Loucy (cell line): ENCODE results near the gene GIGYF2.

Source experiments
- H2AFZ ChIP-seq: fragments of 200-600 bp; sonication (generic); 2 replicates; pipeline ENCODE4 v1.6.0; 2016; ENCODE audit warnings: antibody characterized with exemption, mild to moderate bottlenecking, low read length, moderate library complexity
- H3F3A ChIP-seq: fragments of 200-600 bp; 2 replicates; pipeline ENCODE4 v1.6.0; 2016; ENCODE audit warnings: antibody characterized with exemption, low read depth, mild to moderate bottlenecking
- H3K27me3 ChIP-seq: fragments of 200-600 bp; sonication (generic); 2 replicates; pipeline ENCODE4 v1.6.1; 2014; ENCODE audit warnings: low read length, mild to moderate bottlenecking; ENCODE audit not compliant: insufficient read depth, poor library complexity, severe bottlenecking
- H3K36me3 ChIP-seq: fragments of 200-600 bp; sonication (generic); 2 replicates; pipeline ENCODE4 v1.6.1; 2016; ENCODE audit warnings: low read length; ENCODE audit not compliant: insufficient read depth
- H3K4me1 ChIP-seq: fragments of 200-600 bp; sonication (generic); 2 replicates; pipeline ENCODE4 v1.5.1; 2014; ENCODE audit warnings: low read length, mild to moderate bottlenecking; ENCODE audit not compliant: insufficient read depth, poor library complexity, severe bottlenecking
- H3K4me2 ChIP-seq: fragments of 200-600 bp; sonication (generic); 2 replicates; pipeline ENCODE4 v1.6.0; 2014; ENCODE audit warnings: antibody characterized with exemption, low read length, low read depth, mild to moderate bottlenecking; ENCODE audit not compliant: poor library complexity, severe bottlenecking
- H3K4me3 ChIP-seq: fragments of 200-600 bp; sonication (generic); 2 replicates; pipeline ENCODE4 v1.5.1; 2014; ENCODE audit warnings: low read length, mild to moderate bottlenecking, mixed read lengths; ENCODE audit not compliant: poor library complexity, severe bottlenecking
- H3K79me2 ChIP-seq: fragments of 200-600 bp; sonication (generic); 2 replicates; pipeline ENCODE4 v1.6.1; 2014; ENCODE audit warnings: low read length; ENCODE audit not compliant: insufficient read depth
- H3K9ac ChIP-seq: fragments of 200-600 bp; sonication (generic); 2 replicates; pipeline ENCODE4 v1.6.0; 2014; ENCODE audit warnings: mild to moderate bottlenecking, low read depth, low read length, moderate library complexity; ENCODE audit not compliant: poor library complexity, severe bottlenecking
- H3K9me2 ChIP-seq: fragments of 200-600 bp; sonication (generic); replicated peaks from 2 replicates; pipeline ENCODE4 v1.6.1; 2016; ENCODE audit warnings: low read depth, low read length, mixed read lengths
- H3K9me3 ChIP-seq: fragments of 200-600 bp; sonication (generic); 2 replicates; pipeline ENCODE4 v1.6.1; 2014; ENCODE audit warnings: mild to moderate bottlenecking, antibody characterized with exemption, low read length, low read depth; ENCODE audit not compliant: insufficient read depth
- H4K20me1 ChIP-seq: fragments of 200-600 bp; sonication (generic); 2 replicates; pipeline ENCODE4 v1.6.0; 2014; ENCODE audit warnings: antibody characterized with exemption, low read length, mild to moderate bottlenecking; ENCODE audit not compliant: insufficient read depth, poor library complexity, severe bottlenecking
- EZH2phosphoT487 ChIP-seq: fragments of 200-600 bp; IDR thresholded peaks from 2 replicates; pipeline ENCODE4 v1.6.1; 2018; ENCODE audit warnings: antibody characterized with exemption, mild to moderate bottlenecking, moderate library complexity, borderline replicate concordance
- TF ChIP-seq, protein P1 (sequence below): fragments of 200-600 bp; sonication (generic); conservative IDR thresholded peaks from 2 replicates; pipeline ENCODE4 v1.5.1; 2014; ENCODE audit warnings: mild to moderate bottlenecking, antibody characterized with exemption, low read length

GIGYF2 gene

DNA sequence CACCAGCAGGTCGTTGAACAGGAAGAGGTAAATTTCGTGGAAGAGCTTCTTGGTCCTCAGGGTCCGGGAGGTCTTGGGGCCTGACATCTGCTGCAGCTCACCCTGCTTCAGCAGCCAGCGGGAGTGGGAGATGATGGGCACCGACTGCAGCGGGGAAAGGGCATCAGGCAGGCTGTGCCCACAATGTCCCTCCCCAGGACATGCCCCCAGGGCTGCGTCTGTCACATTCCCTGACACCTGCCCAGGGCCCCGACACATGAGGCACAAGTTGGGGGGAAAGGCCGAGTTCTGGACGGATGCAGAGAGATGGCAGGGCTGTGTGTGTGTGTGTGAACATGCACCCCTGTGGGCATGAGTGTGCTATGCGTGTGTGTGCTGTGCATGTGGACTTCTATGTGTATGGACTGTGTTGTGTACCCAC lies 186.9 kb downstream of the GIGYF2 start:
- no peaks in the 10 kb centered on the region for H3K27me3 ChIP-seq
- no peaks in the 10 kb centered on the region for H3K79me2 ChIP-seq
- no peaks in the 10 kb centered on the region for H3F3A ChIP-seq
- no peak overlapping the region for H3K9ac ChIP-seq
- no peak overlapping the region for H3K4me3 ChIP-seq
- H3K9me2 ChIP-seq = no peaks in the 10 kb centered on the region
- TF ChIP-seq, protein P1, sequence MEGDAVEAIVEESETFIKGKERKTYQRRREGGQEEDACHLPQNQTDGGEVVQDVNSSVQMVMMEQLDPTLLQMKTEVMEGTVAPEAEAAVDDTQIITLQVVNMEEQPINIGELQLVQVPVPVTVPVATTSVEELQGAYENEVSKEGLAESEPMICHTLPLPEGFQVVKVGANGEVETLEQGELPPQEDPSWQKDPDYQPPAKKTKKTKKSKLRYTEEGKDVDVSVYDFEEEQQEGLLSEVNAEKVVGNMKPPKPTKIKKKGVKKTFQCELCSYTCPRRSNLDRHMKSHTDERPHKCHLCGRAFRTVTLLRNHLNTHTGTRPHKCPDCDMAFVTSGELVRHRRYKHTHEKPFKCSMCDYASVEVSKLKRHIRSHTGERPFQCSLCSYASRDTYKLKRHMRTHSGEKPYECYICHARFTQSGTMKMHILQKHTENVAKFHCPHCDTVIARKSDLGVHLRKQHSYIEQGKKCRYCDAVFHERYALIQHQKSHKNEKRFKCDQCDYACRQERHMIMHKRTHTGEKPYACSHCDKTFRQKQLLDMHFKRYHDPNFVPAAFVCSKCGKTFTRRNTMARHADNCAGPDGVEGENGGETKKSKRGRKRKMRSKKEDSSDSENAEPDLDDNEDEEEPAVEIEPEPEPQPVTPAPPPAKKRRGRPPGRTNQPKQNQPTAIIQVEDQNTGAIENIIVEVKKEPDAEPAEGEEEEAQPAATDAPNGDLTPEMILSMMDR = no peak
- TF ChIP-seq EZH2phosphoT487 = no peak
- no peaks in the 10 kb centered on the region for H3K36me3 ChIP-seq
- no peaks in the 10 kb centered on the region for H4K20me1 ChIP-seq
- no peaks in the 10 kb centered on the region for H3K9me3 ChIP-seq
- H2AFZ ChIP-seq = no peak overlapping the region
- H3K4me2 ChIP-seq = no peak overlapping the region
- H3K4me1 ChIP-seq = no peaks in the 10 kb centered on the region

DNA sequence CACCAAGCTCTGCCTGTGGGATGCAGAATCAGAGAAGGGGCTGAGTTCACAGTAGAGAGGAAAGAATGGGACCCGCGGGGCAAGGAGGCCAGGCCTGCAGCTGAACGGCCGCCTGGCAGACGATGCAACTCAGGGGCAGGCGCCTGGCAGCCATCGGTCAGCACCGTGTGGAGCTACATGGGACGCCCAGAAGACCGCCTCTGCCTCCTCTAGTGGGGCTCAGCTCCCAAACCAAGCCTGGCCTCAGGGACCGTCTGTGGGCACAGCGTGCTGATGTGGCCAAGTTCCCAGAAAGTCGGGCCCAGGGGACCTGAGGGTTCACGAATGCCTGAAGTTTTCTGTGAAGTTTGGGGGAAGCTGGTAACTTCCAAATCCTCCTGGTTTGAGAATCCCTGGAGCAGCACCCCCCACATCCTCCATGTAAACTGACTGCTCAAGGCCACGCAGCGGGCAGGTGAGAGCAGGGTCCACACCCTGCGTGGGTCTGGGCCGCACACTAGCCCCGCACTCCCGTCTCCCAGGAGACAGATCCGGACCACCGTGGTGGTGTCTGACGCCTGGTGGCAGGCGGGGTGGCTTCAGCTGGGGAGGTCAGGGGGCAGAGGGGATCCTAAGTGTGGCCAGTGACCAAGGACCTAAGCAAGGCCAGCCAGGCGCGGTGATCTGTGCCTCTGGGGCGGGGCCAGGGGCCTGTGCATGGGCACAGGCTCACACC lies 187.6 kb downstream of the GIGYF2 start:
- Histone ChIP-seq H3K4me2 (no peak overlapping the region), H2AFZ (no peak overlapping the region), H3K27me3 (no peaks in the 10 kb centered on the region), H3K79me2 (no peaks in the 10 kb centered on the region), H3K4me3 (no peak overlapping the region), H3K4me1 (no peaks in the 10 kb centered on the region), H3K9ac (no peak overlapping the region), H3F3A (no peaks in the 10 kb centered on the region), H3K9me3 (no peaks in the 10 kb centered on the region), H3K9me2 (no peaks in the 10 kb centered on the region), H3K36me3 (no peaks in the 10 kb centered on the region), H4K20me1 (no peaks in the 10 kb centered on the region)
- TF ChIP-seq, protein P1 = no peak
- no peak for TF ChIP-seq EZH2phosphoT487

DNA sequence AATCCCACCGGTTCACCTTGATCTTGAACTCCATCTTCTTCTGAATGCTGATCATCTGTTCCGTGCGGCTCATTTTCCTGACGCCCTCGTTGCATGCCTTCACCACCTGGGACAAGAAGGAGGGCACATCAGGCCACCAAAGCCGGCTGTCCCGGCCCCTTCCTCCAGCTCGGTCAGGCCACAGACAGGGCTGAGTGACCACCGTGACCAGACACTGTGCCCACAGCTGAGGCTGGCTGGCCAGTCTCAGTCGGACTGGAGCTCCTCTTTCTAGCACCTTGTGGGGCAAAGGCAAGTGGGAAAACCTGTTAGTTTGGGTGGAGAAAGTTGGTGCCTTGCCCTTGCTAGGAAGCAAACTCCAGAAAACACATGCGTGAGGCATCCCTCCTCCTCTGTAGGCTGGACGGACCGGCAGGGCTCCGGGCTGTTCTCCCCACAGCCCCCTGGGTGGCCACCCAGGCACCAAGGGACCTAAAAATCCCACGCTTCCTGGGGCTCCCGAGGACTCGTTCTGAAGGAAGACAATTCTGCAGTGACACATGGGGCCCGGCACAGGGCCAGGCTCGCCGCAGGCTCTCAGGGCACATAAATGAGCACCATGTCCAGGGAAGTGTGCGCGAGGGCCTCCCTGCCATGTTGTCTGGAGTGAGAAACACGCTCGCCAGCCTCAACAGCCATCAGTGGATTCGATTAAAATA lies 188.3 kb downstream of the GIGYF2 start:
- no peak overlapping the region for H2AFZ ChIP-seq

More for the DNA sequence above, 188.3 kb downstream of the GIGYF2 start:
- no peaks in the 10 kb centered on the region for H3K36me3 ChIP-seq
- no peaks in the 10 kb centered on the region for H3F3A ChIP-seq
- no peak overlapping the region for H3K4me2 ChIP-seq
- H3K27me3 ChIP-seq = no peaks in the 10 kb centered on the region
- H3K9me3 ChIP-seq = no peaks in the 10 kb centered on the region
- TF ChIP-seq, protein P1 = no peak
- no peak for TF ChIP-seq EZH2phosphoT487
- H3K9ac ChIP-seq = no peak overlapping the region
- H4K20me1 ChIP-seq = no peaks in the 10 kb centered on the region
- H3K4me3 ChIP-seq = no peak overlapping the region
- H3K4me1 ChIP-seq = no peaks in the 10 kb centered on the region
- H3K79me2 ChIP-seq = no peaks in the 10 kb centered on the region
- H3K9me2 ChIP-seq = no peaks in the 10 kb centered on the region
